Medulla oblongata (tissue), 1 donor: ENCODE results near the gene ERICH6.

Experiments
- DNase-seq: peaks from one replicate; pipeline ENCODE4 v3.0.0-alpha.2; 2015; ENCODE audit errors: extremely low spot score

The ERICH6 gene

GRCh38 chr3:150613709-150614480, 89.8 kb downstream of the ERICH6 start:
- DNase-seq: no peak

GRCh38 chr3:150613034-150613433, 90.7 kb downstream of the ERICH6 start:
- DNase-seq: no peak

- DNase-seq: no peak
Observed at GRCh38 chr3:150612494-150612893, 91.2 kb downstream of the ERICH6 start.

GRCh38 chr3:150611666-150612065, 92.1 kb downstream of the ERICH6 start:
- DNase-seq: no peak

GRCh38 chr3:150610785-150611184, 92.9 kb downstream of the ERICH6 start:
- no peak for DNase-seq

GRCh38 chr3:150609988-150610387, 93.7 kb downstream of the ERICH6 start:
- no peak for DNase-seq
